ENCODE measurements around the gene FNBP1.
A peak's percentile ranks its signal among the peaks of the same experiment; 100 is the strongest.

Gene FNBP1

GRCh38 chr9:129854588-129855110 lies 188.3 kb downstream of the FNBP1 start:
- H3K9me3 Mint-ChIP-seq = no peaks in the 10 kb centered on the region
- H3K4me1 Mint-ChIP-seq = peaks cover 52% of the 10 kb centered on the region
- H3K27ac Mint-ChIP-seq = peak overlapping the region; percentile 93
- peak overlapping the region; percentile 46 for H3K4me3 Mint-ChIP-seq
- H3K27me3 Mint-ChIP-seq = no peaks in the 10 kb centered on the region
- peaks cover 21% of the 10 kb centered on the region for H3K36me3 Mint-ChIP-seq

DNA sequence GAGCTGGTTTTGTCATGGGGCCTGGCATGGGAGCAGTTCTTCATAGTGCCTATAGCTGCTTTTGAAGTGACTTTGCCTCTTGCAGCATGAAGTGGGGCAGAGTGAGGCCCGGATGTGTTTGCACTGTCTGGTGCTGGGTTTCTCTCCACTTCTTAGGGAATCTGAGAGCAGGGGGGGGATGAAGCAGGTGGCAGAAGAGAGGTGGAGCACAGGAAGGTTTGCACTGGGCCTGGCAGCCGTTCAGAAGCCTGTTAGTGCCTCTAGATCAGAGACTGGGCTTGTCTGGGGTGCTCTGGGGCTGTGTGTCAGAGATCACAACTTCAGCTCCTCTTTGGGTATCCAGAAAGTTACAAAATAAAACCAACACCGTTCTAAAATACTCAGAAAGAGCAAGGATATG lies 189.4 kb downstream of the FNBP1 start:
- H3K36me3 Mint-ChIP-seq = peaks cover 21% of the 10 kb centered on the region

GRCh38 chr9:129852579-129852978 lies 190.4 kb downstream of the FNBP1 start:
- Mint-ChIP-seq H3K4me3 (no peak overlapping the region), H3K4me1 (peaks cover 59% of the 10 kb centered on the region), H3K9me3 (no peaks in the 10 kb centered on the region), H3K27me3 (no peaks in the 10 kb centered on the region), H3K36me3 (peaks cover 21% of the 10 kb centered on the region), H3K27ac (peak overlapping the region; percentile 35)

More for the DNA sequence above, 189.4 kb downstream of the FNBP1 start:
- Mint-ChIP-seq H3K4me1 (peaks cover 55% of the 10 kb centered on the region), H3K9me3 (no peaks in the 10 kb centered on the region), H3K4me3 (peak overlapping the region; percentile 47), H3K27ac (peak overlapping the region; percentile 93), H3K27me3 (no peaks in the 10 kb centered on the region)

GRCh38 chr9:129851821-129852220 lies 191.2 kb downstream of the FNBP1 start:
- peak overlapping the region; percentile 65 for H3K27ac Mint-ChIP-seq
- no peaks in the 10 kb centered on the region for H3K27me3 Mint-ChIP-seq
- no peak overlapping the region for H3K4me3 Mint-ChIP-seq
- peaks cover 19% of the 10 kb centered on the region for H3K36me3 Mint-ChIP-seq
- H3K9me3 Mint-ChIP-seq = no peaks in the 10 kb centered on the region
- H3K4me1 Mint-ChIP-seq = peaks cover 61% of the 10 kb centered on the region

GRCh38 chr9:129850821-129851550 lies 192.0 kb downstream of the FNBP1 start:
- peaks cover 17% of the 10 kb centered on the region for H3K36me3 Mint-ChIP-seq
- H3K27ac Mint-ChIP-seq = no peak overlapping the region
- H3K27me3 Mint-ChIP-seq = no peaks in the 10 kb centered on the region
- no peaks in the 10 kb centered on the region for H3K9me3 Mint-ChIP-seq
- no peak overlapping the region for H3K4me3 Mint-ChIP-seq
- peaks cover 55% of the 10 kb centered on the region for H3K4me1 Mint-ChIP-seq

GRCh38 chr9:129849901-129850300 lies 193.1 kb downstream of the FNBP1 start:
- Mint-ChIP-seq H3K4me3 (no peak overlapping the region), H3K9me3 (no peaks in the 10 kb centered on the region), H3K27me3 (no peaks in the 10 kb centered on the region), H3K4me1 (peaks cover 56% of the 10 kb centered on the region), H3K27ac (no peak overlapping the region), H3K36me3 (peaks cover 11% of the 10 kb centered on the region)

GRCh38 chr9:129848712-129849441 lies 194.1 kb downstream of the FNBP1 start:
- no peak overlapping the region for H3K4me3 Mint-ChIP-seq
- no peaks in the 10 kb centered on the region for H3K27me3 Mint-ChIP-seq
- peak overlapping the region; percentile 4 for H3K27ac Mint-ChIP-seq
- no peaks in the 10 kb centered on the region for H3K9me3 Mint-ChIP-seq
- peaks cover 8% of the 10 kb centered on the region for H3K36me3 Mint-ChIP-seq
- H3K4me1 Mint-ChIP-seq = peaks cover 50% of the 10 kb centered on the region

DNA sequence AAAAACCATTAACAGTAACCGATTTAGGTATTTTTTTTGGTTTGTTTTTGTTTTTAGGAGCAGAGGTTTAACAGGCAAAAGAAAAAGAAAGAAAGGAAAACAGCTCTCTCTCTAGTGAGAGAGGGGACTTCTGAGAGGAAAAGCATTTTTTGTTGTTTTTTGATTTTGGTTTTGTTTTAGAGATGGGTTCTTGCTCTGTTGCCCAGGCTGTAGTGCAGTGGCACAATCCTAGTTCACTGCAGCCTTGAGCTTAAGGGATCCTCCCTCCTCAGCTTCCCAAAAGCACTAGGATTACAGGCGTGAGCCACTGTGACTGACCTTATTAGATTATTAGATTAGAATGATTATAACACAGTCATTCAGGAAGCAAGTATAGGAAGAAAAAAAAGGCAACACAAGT lies 197.6 kb downstream of the FNBP1 start:
- Mint-ChIP-seq H3K36me3 (peaks cover 3% of the 10 kb centered on the region), H3K4me1 (peaks cover 53% of the 10 kb centered on the region), H3K4me3 (peak overlapping the region; percentile 51), H3K27me3 (no peaks in the 10 kb centered on the region), H3K27ac (peak overlapping the region; percentile 91), H3K9me3 (no peaks in the 10 kb centered on the region)

- Mint-ChIP-seq H3K9me3 (no peaks in the 10 kb centered on the region), H3K4me1 (peaks cover 74% of the 10 kb centered on the region), H3K36me3 (no peaks in the 10 kb centered on the region), H3K4me3 (no peak overlapping the region), H3K27me3 (no peaks in the 10 kb centered on the region), H3K27ac (peak overlapping the region; percentile 74)
Measured at GRCh38 chr9:129841071-129841470, 201.9 kb downstream of the FNBP1 start.

- Mint-ChIP-seq H3K27me3 (no peaks in the 10 kb centered on the region), H3K9me3 (no peaks in the 10 kb centered on the region), H3K27ac (peak overlapping the region; percentile 23), H3K36me3 (no peaks in the 10 kb centered on the region), H3K4me3 (peak overlapping the region; percentile 24), H3K4me1 (peaks cover 66% of the 10 kb centered on the region)
Measured at GRCh38 chr9:129840034-129840433, 203.0 kb downstream of the FNBP1 start.

- Mint-ChIP-seq H3K9me3 (no peaks in the 10 kb centered on the region), H3K27ac (peak overlapping the region; percentile 80), H3K27me3 (no peaks in the 10 kb centered on the region), H3K36me3 (no peaks in the 10 kb centered on the region), H3K4me3 (peak overlapping the region; percentile 48), H3K4me1 (peaks cover 66% of the 10 kb centered on the region)
Measured at GRCh38 chr9:129839324-129840023, 203.5 kb downstream of the FNBP1 start.

- Mint-ChIP-seq H3K27ac (peak overlapping the region; percentile 80), H3K4me3 (peak overlapping the region; percentile 48), H3K27me3 (no peaks in the 10 kb centered on the region), H3K9me3 (no peaks in the 10 kb centered on the region), H3K4me1 (peaks cover 73% of the 10 kb centered on the region), H3K36me3 (no peaks in the 10 kb centered on the region)
Measured at GRCh38 chr9:129838707-129839259, 204.2 kb downstream of the FNBP1 start.
